Bronchial epithelial cell (primary cell): Measurements from ENCODE around the gene DNAJC1. TPM values are rescaled to one million over a fixed set of nuclear protein-coding genes. Genes with fewer than 3 reads are reported as not detected.

Source experiments
- DNase-seq: peaks from one replicate; pipeline ENCODE4 v3.0.0-alpha.2; 2010; ENCODE audit warnings: low read depth
- FAIRE-seq: peaks from 2 replicates; lab custom pipeline; 2011; peaks lifted over from hg19 to GRCh38; lab: Jason Lieb, UNC
- H3K27me3 ChIP-seq: 2 replicates; pipeline ENCODE4 v1.5.1; 2011; ENCODE audit warnings: low read length; ENCODE audit not compliant: control insufficient read depth, insufficient read depth
- H3K36me3 ChIP-seq: 2 replicates; pipeline ENCODE4 v1.5.1; 2011; ENCODE audit warnings: low read length; ENCODE audit not compliant: control insufficient read depth, insufficient read depth
- H3K4me3 ChIP-seq: 2 replicates; pipeline ENCODE4 v1.5.1; 2011; ENCODE audit warnings: mild to moderate bottlenecking, low read depth, low read length, control low read depth
- total RNA-seq: library from RNA; depleted of rRNA; stranded (reverse); fragments of >200 nt; gene quantifications from 2 replicates; pipeline ENCODE4 v1.2.1, GENCODE V29; 2014
- TF ChIP-seq, protein P1 (sequence below): IDR thresholded peaks from 2 replicates; pipeline ENCODE4 v1.5.1; 2011; ENCODE audit warnings: mild to moderate bottlenecking, moderate library complexity, low read length, control low read depth, inconsistent platforms; ENCODE audit not compliant: insufficient read depth, severe bottlenecking

The DNAJC1 gene
- total RNA-seq, 1 donor from 2014 or later, result 81.6 TPM

DNA sequence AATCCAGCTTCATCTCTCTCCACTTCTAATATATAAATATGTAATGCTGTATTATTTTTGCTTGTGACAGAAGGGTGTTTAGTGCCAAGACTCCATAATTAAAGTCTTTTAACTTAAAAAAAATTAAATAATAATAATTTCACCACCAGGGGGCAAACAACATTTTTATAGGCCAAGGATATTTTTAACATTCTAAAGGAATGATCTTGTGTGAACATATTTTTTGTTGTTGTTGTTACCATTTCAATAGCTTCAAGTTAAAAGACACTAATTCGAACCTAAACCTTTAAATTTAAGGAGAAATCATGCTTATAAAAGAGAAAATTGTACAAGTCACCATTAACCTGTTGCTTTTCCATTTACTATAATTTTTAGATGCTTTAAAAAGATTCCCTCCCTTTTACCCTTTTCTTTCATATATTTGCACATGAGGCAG lies 7.5 kb upstream of the DNAJC1 start:
- TF ChIP-seq, protein P1, sequence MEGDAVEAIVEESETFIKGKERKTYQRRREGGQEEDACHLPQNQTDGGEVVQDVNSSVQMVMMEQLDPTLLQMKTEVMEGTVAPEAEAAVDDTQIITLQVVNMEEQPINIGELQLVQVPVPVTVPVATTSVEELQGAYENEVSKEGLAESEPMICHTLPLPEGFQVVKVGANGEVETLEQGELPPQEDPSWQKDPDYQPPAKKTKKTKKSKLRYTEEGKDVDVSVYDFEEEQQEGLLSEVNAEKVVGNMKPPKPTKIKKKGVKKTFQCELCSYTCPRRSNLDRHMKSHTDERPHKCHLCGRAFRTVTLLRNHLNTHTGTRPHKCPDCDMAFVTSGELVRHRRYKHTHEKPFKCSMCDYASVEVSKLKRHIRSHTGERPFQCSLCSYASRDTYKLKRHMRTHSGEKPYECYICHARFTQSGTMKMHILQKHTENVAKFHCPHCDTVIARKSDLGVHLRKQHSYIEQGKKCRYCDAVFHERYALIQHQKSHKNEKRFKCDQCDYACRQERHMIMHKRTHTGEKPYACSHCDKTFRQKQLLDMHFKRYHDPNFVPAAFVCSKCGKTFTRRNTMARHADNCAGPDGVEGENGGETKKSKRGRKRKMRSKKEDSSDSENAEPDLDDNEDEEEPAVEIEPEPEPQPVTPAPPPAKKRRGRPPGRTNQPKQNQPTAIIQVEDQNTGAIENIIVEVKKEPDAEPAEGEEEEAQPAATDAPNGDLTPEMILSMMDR, result no peak
- Histone ChIP-seq H3K36me3 (no peaks in the 10 kb centered on the region), H3K27me3 (no peaks in the 10 kb centered on the region), H3K4me3 (no peak overlapping the region)
- DNase-seq (peak; percentile 20), FAIRE-seq (no peak)

DNA sequence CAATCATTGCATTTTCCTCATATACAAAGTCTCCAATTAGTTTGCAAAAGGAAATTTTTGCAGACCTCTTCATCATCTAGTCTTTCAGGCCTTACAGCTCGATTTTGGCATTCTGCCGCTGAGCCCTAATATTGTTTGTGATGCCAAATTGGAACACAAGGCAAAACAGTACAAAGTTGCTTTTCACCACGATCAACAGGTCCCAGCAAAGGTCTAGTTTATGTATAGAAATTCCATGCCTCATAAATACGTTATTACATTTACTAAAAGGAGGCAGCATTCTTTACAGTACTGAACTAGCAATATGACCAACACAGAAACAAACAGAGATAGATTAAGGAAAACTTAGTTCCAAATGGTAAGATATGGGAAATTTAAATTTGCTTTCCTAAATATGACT lies 7.0 kb upstream of the DNAJC1 start:
- no peak for DNase-seq
- no peak for FAIRE-seq
- H3K36me3 ChIP-seq, result no peaks in the 10 kb centered on the region
- H3K4me3 ChIP-seq, result no peak overlapping the region
- TF ChIP-seq, protein P1, result no peak
- H3K27me3 ChIP-seq, result no peaks in the 10 kb centered on the region

DNA sequence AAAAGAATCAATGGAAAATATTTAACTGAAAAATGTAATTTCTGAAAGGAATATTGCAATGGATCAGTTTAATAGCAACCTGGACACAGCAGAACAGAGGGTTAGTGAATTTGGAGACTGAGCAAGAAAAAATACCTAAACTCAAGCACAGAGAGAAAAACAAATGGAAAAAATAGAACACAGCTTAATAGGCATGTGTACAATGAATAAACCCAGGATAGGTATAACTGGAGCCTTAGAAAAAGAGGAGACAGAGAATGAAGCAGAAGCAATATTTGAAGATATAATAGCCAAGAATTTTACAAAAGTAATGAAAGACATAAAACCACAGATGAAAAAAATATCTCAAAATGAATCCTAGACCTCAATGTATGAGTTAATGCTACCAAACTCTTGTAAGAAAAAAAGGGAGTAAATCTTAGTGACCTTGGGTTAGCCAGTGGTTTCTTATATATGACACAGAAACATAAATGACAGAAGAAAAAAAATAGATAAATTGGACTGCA lies 2.9 kb upstream of the DNAJC1 start:
- TF ChIP-seq, protein P1, result no peak
- no peak for FAIRE-seq
- DNase-seq, result no peak
- no peaks in the 10 kb centered on the region for H3K27me3 ChIP-seq
- no peaks in the 10 kb centered on the region for H3K36me3 ChIP-seq
- no peak overlapping the region for H3K4me3 ChIP-seq

DNA sequence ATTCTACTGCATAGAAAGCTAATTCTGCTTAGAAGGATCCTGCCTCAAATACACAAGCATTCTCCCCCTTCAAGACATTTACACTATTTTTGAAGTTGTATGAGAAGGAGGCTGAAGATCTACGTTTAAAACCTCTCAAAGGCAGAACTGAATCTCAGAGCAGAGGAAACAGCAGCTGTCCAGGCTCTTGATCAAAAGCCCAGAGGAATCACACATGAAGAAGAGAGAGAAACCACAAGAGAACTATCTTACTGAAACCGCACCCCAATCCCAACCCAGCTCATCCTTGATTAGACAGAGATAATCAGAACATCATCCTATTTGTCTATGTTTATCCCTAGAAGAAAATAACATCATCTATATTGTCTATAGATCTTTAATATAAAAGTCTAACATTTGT lies 2.2 kb upstream of the DNAJC1 start:
- FAIRE-seq (no peak), DNase-seq (no peak)
- Histone ChIP-seq H3K36me3 (no peaks in the 10 kb centered on the region), H3K27me3 (no peaks in the 10 kb centered on the region), H3K4me3 (no peak overlapping the region)
- TF ChIP-seq, protein P1, result no peak

DNA sequence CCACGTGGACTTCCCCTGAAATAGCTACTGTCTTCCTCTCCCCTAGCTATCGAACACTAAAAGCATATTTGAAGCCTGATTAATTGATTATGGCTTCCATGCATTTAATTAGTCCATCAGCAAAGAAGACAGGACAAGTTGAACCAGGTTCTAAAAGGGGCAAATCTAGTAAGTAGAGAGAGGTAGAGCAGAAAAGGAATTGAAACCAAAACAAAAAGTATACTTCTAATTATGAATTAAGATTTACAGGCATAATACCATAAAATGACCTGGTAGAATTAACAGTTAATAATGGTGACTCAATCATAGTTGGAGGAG lies 393 bp upstream of the DNAJC1 start:
- FAIRE-seq (no peak), DNase-seq (no peak)
- H3K4me3 ChIP-seq, result peak overlapping the region; percentile 79
- no peaks in the 10 kb centered on the region for H3K36me3 ChIP-seq
- TF ChIP-seq, protein P1, result no peak
- H3K27me3 ChIP-seq, result no peaks in the 10 kb centered on the region

DNA sequence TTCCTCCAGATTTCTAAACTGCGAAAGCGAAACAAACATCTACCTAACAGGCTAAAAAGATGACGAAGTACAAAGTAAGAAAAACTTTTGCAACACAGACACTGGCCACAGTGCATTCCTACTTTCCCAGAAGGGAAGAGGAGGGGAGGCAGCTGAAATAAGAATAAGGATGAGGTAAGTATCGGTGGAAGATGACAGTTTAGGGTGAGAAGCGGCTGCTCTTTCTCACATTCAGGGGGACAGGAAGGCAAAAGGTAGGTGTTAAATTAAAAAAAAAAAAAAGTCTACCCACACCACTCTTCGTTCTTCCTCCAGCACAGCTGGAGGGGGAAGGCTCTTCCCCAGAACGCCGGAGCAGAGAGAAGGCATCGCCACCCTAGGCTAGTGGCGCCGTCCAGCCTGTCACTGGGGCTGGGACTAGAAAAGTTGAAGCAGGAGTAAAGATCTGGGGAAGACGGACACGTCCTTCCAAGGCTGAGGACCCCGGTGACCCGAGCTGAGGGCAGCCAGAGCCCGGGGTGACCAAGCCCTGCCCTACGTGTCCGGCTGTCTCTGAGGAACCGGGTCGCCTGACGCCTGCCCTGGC lies 846 bp downstream of the DNAJC1 start:
- peak overlapping the region; percentile 79 for H3K4me3 ChIP-seq
- no peaks in the 10 kb centered on the region for H3K36me3 ChIP-seq
- TF ChIP-seq, protein P1, result no peak
- H3K27me3 ChIP-seq, result no peaks in the 10 kb centered on the region
- peak; percentile 51 for DNase-seq
- no peak for FAIRE-seq
